ENCODE data around the gene GYG2.

GRCh38 chrX:2889045-2889605 lies 60.4 kb downstream of the GYG2 start:
- TF ChIP-seq SUZ12 (IDR thresholded peaks at IDR 0.05; ENCODE audit: extremely low read depth, insufficient read depth, insufficient read length) (no peak), ZNF274 (IDR thresholded peaks at IDR 0.05; ENCODE audit: low read depth, low read length) (no peak), YY1 (IDR thresholded peaks at IDR 0.05; ENCODE audit: insufficient read depth, insufficient read length) (no peak)

Measured in NT2/D1 (cell line).